Measurements from ENCODE around the gene LRFN2. TPM values are rescaled to one million over a fixed set of nuclear protein-coding genes. Genes with fewer than 3 reads are reported as not detected.

Gene LRFN2
- polyA plus RNA-seq, 3 donors, result not detected

DNA sequence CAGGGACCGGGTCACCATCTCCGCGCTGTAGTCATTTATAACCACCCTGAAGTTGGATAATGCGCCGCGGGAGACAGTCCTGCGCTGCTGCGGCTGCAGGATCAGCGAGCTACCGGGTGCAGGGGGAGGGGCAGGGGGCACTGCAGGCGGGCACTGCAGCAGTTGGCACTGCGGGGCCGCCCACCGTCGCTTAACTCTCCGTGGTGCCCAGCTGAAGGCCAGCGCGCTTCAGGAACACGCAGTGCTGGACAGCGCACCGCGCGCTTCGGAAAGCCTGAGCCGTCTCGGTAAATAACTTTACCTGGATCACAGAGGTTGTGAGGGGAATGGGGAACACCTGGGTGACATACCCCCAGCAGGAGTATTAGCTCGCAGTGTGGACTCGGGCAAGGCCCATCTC, 12.4 kb upstream of the LRFN2 start:
- H3K27ac ChIP-seq (ENCODE audit: low read depth in 1 of 2, low read length in 2 of 2), result no peak overlapping the region
- no peaks in the 10 kb centered on the region for H3K36me3 ChIP-seq (replicated peaks in 1 of 2; ENCODE audit: control insufficient read depth in 1 of 2, insufficient read depth in 2 of 2, low read length in 2 of 2)
- H4K20me1 ChIP-seq (ENCODE audit: insufficient read depth, low read length), result no peaks in the 10 kb centered on the region
- no peak for DNase-seq
- H3K4me1 ChIP-seq (ENCODE audit: control insufficient read depth in 1 of 2, insufficient read depth in 2 of 2, low read length in 2 of 2), result no peaks in the 10 kb centered on the region
- no peak overlapping the region for H3K4me3 Mint-ChIP-seq
- peaks cover 7 to 20% of the 10 kb centered on the region in 2 donors for H3K27me3 ChIP-seq (ENCODE audit: control insufficient read depth in 2 of 2, insufficient read depth in 2 of 2, low read length in 2 of 2)
- H3K9me3 Mint-ChIP-seq, result peaks cover 0 to 5% (median 0%) of the 10 kb centered on the region in 7 donors
- H3K36me3 Mint-ChIP-seq, result no peaks in the 10 kb centered on the region
- H3K27ac Mint-ChIP-seq, result no peak overlapping the region
- H3K4me2 ChIP-seq (replicated peaks; ENCODE audit: extremely low read depth, low read length, poor library complexity, severe bottlenecking), result no peak overlapping the region
- H2AFZ ChIP-seq (ENCODE audit: insufficient read depth, low read depth, low read length, poor library complexity, severe bottlenecking), result no peak overlapping the region
- H3K79me2 ChIP-seq (ENCODE audit: insufficient read depth, low read length), result no peaks in the 10 kb centered on the region
- no peak overlapping the region for H3K4me3 ChIP-seq (replicated peaks in 1 of 3; ENCODE audit: low read depth in 2 of 3, low read length in 3 of 3)
- no peaks in the 10 kb centered on the region for H3K9me3 ChIP-seq (replicated peaks in 1 of 2; ENCODE audit: control insufficient read depth in 1 of 2, insufficient read depth in 1 of 2, low read length in 2 of 2)
- H3K27me3 Mint-ChIP-seq (ENCODE audit: low read depth in 3 of 3), result peaks cover 10 to 19% (median 14%) of the 10 kb centered on the region in 3 donors
- TF ChIP-seq, protein P1, sequence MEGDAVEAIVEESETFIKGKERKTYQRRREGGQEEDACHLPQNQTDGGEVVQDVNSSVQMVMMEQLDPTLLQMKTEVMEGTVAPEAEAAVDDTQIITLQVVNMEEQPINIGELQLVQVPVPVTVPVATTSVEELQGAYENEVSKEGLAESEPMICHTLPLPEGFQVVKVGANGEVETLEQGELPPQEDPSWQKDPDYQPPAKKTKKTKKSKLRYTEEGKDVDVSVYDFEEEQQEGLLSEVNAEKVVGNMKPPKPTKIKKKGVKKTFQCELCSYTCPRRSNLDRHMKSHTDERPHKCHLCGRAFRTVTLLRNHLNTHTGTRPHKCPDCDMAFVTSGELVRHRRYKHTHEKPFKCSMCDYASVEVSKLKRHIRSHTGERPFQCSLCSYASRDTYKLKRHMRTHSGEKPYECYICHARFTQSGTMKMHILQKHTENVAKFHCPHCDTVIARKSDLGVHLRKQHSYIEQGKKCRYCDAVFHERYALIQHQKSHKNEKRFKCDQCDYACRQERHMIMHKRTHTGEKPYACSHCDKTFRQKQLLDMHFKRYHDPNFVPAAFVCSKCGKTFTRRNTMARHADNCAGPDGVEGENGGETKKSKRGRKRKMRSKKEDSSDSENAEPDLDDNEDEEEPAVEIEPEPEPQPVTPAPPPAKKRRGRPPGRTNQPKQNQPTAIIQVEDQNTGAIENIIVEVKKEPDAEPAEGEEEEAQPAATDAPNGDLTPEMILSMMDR (IDR thresholded peaks at IDR 0.05), result no peak
- intact Hi-C loops (cut with micrococcal nuclease), result no loop called here
- 21% methylated on average over 28 of the region's 28 CpGs for WGBS (ENCODE audit: insufficient coverage)
- H3K4me1 Mint-ChIP-seq, result no peaks in the 10 kb centered on the region
- H3K9ac ChIP-seq (ENCODE audit: insufficient read depth, low read length, poor library complexity, severe bottlenecking), result no peak overlapping the region

GRCh38 chr6:40598516-40598915, 11.4 kb upstream of the LRFN2 start:
- Histone ChIP-seq H3K79me2 (ENCODE audit: insufficient read depth, low read length) (no peaks in the 10 kb centered on the region), H3K27ac (ENCODE audit: low read depth in 1 of 2, low read length in 2 of 2) (no peak overlapping the region), H3K9me3 (replicated peaks in 1 of 2; ENCODE audit: control insufficient read depth in 1 of 2, insufficient read depth in 1 of 2, low read length in 2 of 2) (no peaks in the 10 kb centered on the region), H3K27me3 (ENCODE audit: control insufficient read depth in 2 of 2, insufficient read depth in 2 of 2, low read length in 2 of 2) (peaks cover 7 to 20% of the 10 kb centered on the region in 2 donors), H3K9ac (ENCODE audit: insufficient read depth, low read length, poor library complexity, severe bottlenecking) (no peak overlapping the region), H3K36me3 (replicated peaks in 1 of 2; ENCODE audit: control insufficient read depth in 1 of 2, insufficient read depth in 2 of 2, low read length in 2 of 2) (no peaks in the 10 kb centered on the region), H3K4me3 (replicated peaks in 1 of 3; ENCODE audit: low read depth in 2 of 3, low read length in 3 of 3) (no peak overlapping the region), H2AFZ (ENCODE audit: insufficient read depth, low read depth, low read length, poor library complexity, severe bottlenecking) (no peak overlapping the region), H3K4me1 (ENCODE audit: control insufficient read depth in 1 of 2, insufficient read depth in 2 of 2, low read length in 2 of 2) (no peaks in the 10 kb centered on the region), H4K20me1 (ENCODE audit: insufficient read depth, low read length) (no peaks in the 10 kb centered on the region), H3K4me2 (replicated peaks; ENCODE audit: extremely low read depth, low read length, poor library complexity, severe bottlenecking) (no peak overlapping the region)
- no peaks in the 10 kb centered on the region for H3K36me3 Mint-ChIP-seq
- H3K4me1 Mint-ChIP-seq, result no peaks in the 10 kb centered on the region
- no CpG with 5 or more reads among the region's 5 CpGs for WGBS (ENCODE audit: insufficient coverage)
- TF ChIP-seq, protein P1 (IDR thresholded peaks at IDR 0.05), result no peak
- no peak for DNase-seq
- peaks cover 0 to 2% (median 0%) of the 10 kb centered on the region in 7 donors for H3K9me3 Mint-ChIP-seq
- peak overlapping the region in 1 of 7 donors; percentile 72 for H3K27ac Mint-ChIP-seq
- peaks cover 10 to 16% (median 13%) of the 10 kb centered on the region in 3 donors for H3K27me3 Mint-ChIP-seq (ENCODE audit: low read depth in 3 of 3)
- intact Hi-C loops (cut with micrococcal nuclease), result no loop called here
- H3K4me3 Mint-ChIP-seq, result no peak overlapping the region

Data from CD14-positive monocyte (primary cell).